ENCODE measurements around the gene FAM118B. TPM values are rescaled to one million over a fixed set of nuclear protein-coding genes. Genes with fewer than 3 reads are reported as not detected.
A peak's percentile ranks its signal among the peaks of the same experiment; 100 is the strongest.

The FAM118B gene
- total and polyA plus RNA-seq, 4 donors, result 3.7 to 12.0 (median 6.6) TPM

DNA sequence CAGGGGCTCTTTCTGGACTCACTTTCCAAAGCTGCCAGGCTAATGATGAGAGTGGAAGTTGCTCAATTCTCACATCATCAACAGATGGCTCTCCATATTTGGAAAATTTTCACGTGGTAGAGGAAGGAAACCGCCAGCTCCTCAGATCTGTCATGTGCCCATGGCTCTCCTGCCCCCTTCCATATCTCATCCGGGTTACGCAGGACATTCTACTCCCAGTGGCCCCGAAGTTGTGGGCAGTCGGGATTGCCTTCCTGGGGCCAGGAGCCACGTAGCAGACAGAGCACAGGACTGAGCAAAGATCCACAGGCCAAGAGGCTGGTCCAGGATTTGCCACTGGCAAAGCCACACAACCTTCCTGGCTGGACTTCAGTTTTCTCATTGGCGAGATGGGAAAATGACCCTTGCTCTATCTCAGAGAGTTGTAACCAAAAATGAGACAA, 39.0 kb upstream of the FAM118B start:
- Histone ChIP-seq H3K4me1 (ENCODE audit: control insufficient read depth in 4 of 4, insufficient read depth in 4 of 4, low read length in 3 of 4) (peaks cover 0 to 14% (median 1%) of the 10 kb centered on the region in 4 donors), H3K9me3 (ENCODE audit: control insufficient read depth in 4 of 4, low read length in 3 of 4) (no peaks in the 10 kb centered on the region), H3K36me3 (ENCODE audit: control insufficient read depth in 4 of 4, insufficient read depth in 3 of 4, low read depth in 1 of 4, low read length in 3 of 4) (no peaks in the 10 kb centered on the region), H3K27me3 (ENCODE audit: control insufficient read depth in 4 of 4, insufficient read depth in 4 of 4, low read length in 3 of 4) (no peaks in the 10 kb centered on the region), H3K9ac (ENCODE audit: low read depth in 1 of 2, low read length in 2 of 2) (no peak overlapping the region), H3K27ac (ENCODE audit: low read depth in 1 of 2, low read length in 2 of 2) (peak overlapping the region; percentile 48 to 52), H3K4me3 (ENCODE audit: low read depth in 1 of 3, low read length in 3 of 3) (no peak overlapping the region)
- no peak for DNase-seq (ENCODE audit: low spot score)
- 23% methylated on average over 8 of the region's 8 CpGs for WGBS
- peak; percentile 34 to 59 for TF ChIP-seq RAD21 (IDR thresholded peaks at IDR 0.05)
- peak in 1 of 2 donors; percentile 69 for TF ChIP-seq JUND (IDR thresholded peaks at IDR 0.05)
- TF ChIP-seq, protein P1, sequence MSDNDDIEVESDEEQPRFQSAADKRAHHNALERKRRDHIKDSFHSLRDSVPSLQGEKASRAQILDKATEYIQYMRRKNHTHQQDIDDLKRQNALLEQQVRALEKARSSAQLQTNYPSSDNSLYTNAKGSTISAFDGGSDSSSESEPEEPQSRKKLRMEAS (IDR thresholded peaks at IDR 0.05), result peak; percentile 61
- TF ChIP-seq GABPA (IDR thresholded peaks at IDR 0.05 in 1 of 2, conservative IDR thresholded peaks at IDR 0.05 in 1 of 2), result peak in 1 of 2 donors; percentile 71
- no peak for TF ChIP-seq NR2F2 (IDR thresholded peaks at IDR 0.05)
- TF ChIP-seq, protein P2, sequence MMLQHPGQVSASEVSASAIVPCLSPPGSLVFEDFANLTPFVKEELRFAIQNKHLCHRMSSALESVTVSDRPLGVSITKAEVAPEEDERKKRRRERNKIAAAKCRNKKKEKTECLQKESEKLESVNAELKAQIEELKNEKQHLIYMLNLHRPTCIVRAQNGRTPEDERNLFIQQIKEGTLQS (IDR thresholded peaks at IDR 0.05), result no peak
- peak; percentile 68 for TF ChIP-seq HNF4G (IDR thresholded peaks at IDR 0.05)
- no peak for TF ChIP-seq EGR1 (IDR thresholded peaks at IDR 0.05; ENCODE audit: low read depth in 2 of 2)
- peak; percentile 59 for TF ChIP-seq YY1 (IDR thresholded peaks at IDR 0.05)
- TF ChIP-seq SP1 (IDR thresholded peaks at IDR 0.05), result peak; percentile 86
- TF ChIP-seq, protein P3, sequence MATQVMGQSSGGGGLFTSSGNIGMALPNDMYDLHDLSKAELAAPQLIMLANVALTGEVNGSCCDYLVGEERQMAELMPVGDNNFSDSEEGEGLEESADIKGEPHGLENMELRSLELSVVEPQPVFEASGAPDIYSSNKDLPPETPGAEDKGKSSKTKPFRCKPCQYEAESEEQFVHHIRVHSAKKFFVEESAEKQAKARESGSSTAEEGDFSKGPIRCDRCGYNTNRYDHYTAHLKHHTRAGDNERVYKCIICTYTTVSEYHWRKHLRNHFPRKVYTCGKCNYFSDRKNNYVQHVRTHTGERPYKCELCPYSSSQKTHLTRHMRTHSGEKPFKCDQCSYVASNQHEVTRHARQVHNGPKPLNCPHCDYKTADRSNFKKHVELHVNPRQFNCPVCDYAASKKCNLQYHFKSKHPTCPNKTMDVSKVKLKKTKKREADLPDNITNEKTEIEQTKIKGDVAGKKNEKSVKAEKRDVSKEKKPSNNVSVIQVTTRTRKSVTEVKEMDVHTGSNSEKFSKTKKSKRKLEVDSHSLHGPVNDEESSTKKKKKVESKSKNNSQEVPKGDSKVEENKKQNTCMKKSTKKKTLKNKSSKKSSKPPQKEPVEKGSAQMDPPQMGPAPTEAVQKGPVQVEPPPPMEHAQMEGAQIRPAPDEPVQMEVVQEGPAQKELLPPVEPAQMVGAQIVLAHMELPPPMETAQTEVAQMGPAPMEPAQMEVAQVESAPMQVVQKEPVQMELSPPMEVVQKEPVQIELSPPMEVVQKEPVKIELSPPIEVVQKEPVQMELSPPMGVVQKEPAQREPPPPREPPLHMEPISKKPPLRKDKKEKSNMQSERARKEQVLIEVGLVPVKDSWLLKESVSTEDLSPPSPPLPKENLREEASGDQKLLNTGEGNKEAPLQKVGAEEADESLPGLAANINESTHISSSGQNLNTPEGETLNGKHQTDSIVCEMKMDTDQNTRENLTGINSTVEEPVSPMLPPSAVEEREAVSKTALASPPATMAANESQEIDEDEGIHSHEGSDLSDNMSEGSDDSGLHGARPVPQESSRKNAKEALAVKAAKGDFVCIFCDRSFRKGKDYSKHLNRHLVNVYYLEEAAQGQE (IDR thresholded peaks at IDR 0.05), result peak; percentile 30
- TF ChIP-seq FOXA1 (IDR thresholded peaks at IDR 0.05), result no peak
- TF ChIP-seq, protein P4, sequence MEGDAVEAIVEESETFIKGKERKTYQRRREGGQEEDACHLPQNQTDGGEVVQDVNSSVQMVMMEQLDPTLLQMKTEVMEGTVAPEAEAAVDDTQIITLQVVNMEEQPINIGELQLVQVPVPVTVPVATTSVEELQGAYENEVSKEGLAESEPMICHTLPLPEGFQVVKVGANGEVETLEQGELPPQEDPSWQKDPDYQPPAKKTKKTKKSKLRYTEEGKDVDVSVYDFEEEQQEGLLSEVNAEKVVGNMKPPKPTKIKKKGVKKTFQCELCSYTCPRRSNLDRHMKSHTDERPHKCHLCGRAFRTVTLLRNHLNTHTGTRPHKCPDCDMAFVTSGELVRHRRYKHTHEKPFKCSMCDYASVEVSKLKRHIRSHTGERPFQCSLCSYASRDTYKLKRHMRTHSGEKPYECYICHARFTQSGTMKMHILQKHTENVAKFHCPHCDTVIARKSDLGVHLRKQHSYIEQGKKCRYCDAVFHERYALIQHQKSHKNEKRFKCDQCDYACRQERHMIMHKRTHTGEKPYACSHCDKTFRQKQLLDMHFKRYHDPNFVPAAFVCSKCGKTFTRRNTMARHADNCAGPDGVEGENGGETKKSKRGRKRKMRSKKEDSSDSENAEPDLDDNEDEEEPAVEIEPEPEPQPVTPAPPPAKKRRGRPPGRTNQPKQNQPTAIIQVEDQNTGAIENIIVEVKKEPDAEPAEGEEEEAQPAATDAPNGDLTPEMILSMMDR (IDR thresholded peaks at IDR 0.05; ENCODE audit: low read depth, low read length, missing input control), result no peak
- no peak for TF ChIP-seq TAF1 (conservative IDR thresholded peaks at IDR 0.05)
- no peak for TF ChIP-seq FOXA2 (IDR thresholded peaks at IDR 0.05)
- peak; percentile 85 to 93 for TF ChIP-seq HNF4A (conservative IDR thresholded peaks at IDR 0.05)
- TF ChIP-seq RXRA (IDR thresholded peaks at IDR 0.05), result peak; percentile 64 to 86
- TF ChIP-seq, protein P5, sequence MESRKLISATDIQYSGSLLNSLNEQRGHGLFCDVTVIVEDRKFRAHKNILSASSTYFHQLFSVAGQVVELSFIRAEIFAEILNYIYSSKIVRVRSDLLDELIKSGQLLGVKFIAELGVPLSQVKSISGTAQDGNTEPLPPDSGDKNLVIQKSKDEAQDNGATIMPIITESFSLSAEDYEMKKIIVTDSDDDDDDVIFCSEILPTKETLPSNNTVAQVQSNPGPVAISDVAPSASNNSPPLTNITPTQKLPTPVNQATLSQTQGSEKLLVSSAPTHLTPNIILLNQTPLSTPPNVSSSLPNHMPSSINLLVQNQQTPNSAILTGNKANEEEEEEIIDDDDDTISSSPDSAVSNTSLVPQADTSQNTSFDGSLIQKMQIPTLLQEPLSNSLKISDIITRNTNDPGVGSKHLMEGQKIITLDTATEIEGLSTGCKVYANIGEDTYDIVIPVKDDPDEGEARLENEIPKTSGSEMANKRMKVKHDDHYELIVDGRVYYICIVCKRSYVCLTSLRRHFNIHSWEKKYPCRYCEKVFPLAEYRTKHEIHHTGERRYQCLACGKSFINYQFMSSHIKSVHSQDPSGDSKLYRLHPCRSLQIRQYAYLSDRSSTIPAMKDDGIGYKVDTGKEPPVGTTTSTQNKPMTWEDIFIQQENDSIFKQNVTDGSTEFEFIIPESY (IDR thresholded peaks at IDR 0.05), result peak; percentile 48
